ENCODE results near the gene TBC1D2.

Gene TBC1D2

DNA sequence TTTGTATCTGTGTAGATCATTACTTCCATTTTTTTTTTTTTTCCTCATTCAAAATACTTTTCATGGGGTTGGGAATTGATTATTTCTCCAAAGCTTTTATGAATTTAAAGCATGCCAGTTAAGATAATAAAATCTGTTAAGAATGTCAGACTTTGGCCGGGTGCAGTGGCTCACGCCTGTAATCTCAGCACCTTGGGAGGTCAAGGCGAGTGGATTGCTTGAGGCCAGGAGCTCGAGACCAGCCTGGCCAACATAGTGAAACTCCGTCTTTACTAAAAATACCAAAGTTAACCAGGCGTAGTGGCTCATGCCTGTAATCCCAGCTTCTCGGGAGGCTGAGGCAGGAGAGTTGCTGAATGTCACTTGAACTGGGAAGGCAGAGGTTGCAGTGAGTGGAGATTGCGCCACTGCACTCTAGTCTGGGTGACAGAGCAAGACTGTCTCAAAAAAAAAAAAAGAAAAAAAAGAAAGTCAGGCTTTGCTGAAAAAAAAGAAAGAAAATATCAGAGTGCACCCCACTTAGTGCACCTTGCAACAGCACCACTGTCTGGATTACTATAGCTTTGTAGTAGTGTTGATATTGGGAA, 18.5 kb downstream of the TBC1D2 start:
- no peak for DNase-seq (ENCODE audit: low read depth)

DNA sequence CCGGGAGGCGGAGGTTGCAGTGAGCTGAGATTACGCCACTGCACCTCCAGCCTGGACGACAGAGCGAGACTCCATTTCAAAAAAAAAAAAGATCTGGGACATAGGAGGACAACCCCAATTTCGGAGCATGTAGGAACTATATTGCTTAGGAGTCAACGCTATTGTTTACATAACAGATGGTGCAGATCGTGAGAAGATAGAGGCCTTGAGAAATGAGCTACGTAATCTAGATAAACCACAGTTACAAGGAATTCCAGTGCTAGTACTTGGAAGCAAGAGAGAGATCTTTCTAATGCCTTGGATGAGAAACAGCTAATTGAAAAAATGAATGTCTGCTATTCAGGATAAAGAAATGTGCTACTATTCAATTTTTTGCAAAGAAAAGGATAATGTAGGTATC, 20.3 kb downstream of the TBC1D2 start:
- no peak for DNase-seq (ENCODE audit: low read depth)

DNA sequence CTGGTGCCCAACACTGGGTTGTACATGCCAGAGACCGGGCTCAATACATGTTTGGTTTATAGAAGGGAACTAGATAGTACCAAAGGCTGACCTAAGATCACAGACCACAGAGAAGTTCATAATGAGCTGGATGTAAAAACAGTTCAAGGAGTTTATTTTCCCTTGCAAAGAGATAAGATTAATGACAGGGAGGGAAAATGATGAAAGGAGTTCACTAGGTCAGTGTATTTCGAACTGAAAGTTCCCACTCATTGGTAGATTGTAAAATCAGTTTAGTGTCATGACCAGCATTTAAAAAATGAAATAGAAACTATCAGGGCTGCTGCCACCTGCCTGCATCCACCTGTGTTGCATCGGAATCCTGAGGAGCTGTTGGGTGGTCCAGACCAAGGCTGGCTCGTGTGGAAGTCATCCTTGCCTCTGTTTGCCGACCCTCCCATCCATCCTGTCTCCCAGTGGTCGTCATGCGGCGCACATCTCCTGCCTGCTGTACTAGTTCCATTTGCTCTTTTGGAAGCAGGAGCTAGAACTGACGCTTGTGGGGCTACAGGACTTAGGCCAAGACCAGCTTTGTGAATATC, 21.1 kb downstream of the TBC1D2 start:
- DNase-seq (ENCODE audit: low read depth): no peak

DNA sequence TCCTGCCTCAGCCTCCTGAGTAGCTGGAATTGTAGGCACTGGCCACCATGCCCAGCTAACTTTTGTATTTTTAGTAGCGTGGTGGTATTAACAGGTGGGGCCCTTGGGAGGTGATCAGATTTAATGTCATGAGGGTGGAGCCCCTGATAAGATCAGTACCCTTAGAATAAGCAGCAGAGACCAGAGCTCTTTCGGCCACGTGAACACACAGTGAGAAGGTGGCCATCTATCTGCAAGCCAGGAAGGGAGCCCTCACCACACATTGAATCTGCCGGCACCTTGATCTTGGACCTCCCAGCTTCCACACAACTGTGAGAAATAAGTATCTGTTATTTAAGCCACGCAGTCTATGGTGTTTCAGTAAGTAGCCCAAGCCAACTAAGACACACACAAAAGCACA, 22.5 kb downstream of the TBC1D2 start:
- DNase-seq (ENCODE audit: low read depth): no peak

DNA sequence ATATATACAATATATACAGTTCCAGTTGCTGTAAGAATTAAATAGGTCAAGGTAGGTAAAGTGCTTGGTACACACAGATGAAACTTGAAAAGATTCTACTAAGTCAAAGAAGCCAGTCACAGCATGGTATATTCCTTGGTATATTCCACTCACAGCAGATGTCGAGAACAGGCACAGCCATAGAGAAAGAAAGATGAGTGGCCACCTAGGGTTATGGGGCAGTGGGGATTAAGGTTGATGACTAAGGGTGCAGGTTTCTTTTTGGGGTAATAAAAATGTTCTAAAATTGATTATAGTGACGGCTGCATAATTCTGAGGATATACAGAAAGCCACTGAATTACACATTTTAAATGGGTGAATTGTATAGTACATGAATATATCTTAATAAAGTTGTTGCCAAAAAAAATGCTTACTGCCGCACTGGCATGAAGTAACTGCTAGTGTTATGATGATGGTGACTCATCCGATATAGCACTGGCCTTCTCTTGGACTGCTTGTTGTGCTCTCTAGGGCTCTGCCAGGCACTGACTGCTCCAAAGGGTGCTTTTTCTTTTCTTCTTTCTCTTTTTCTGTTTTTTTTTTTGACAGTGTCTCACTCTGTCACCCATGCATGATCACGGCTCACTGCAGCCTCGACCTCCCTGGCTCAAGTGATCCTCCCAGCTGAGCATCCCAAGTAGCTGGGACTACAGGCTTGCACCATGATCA, 23.5 kb downstream of the TBC1D2 start:
- DNase-seq (ENCODE audit: low read depth): peak; percentile 58

DNA sequence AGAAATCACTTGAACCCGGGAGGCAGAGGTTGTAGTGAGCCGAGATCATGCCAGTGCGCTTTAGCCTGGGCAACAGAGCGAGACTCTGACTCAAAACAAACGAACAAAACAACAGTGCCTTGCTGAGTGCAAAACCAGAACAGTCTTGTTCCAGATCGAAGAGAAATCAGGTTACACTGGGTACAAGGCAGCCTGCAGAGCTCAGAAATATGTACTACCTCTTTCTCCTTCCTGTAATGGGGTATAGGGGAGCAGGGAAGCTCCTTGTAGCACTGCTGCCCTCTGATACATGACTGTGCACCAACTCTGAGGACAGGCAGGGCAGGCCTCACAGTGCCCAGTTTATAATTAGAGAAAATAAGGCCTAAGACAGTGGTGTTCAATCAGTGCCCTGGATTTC, 24.7 kb downstream of the TBC1D2 start:
- DNase-seq (ENCODE audit: low read depth): no peak

DNA sequence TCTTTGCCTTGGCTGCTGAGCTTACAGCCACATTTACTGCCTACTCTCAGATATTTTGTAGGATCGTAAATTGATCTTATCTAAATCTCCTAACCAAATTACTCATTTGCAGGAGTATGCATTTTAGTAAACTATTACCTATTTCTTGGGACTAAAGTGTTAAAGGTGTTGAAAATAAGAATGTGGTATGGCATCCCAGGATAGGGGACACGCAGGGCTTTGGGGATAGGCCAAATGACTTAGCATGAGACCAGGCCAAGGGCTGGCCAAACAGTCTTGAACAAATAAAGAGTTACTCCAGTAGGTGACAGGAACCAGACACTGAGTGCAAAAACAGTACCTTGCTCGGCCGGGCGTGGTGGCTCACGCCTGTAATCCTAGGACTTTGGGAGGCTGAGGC, 25.1 kb downstream of the TBC1D2 start:
- no peak for DNase-seq (ENCODE audit: low read depth)

DNA sequence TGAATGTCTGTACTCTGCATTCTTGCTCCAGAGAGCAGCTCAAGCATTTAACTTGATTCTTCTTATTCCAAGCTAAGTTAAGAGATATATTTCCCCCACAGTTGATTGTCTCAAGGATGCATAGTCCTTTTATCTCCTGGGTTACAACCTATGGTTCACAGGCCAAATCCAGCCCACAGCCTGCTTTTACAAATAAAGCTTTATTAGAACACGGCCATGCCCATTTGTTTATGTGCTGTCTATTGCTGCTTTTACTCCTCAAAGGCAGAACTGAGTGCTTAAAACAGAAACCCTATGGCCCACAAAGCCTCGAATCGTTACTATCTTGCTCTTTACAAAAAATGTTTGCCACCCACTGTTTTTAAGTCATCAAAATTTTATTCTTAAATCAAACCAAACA, 25.8 kb downstream of the TBC1D2 start:
- DNase-seq (ENCODE audit: low read depth): no peak

DNA sequence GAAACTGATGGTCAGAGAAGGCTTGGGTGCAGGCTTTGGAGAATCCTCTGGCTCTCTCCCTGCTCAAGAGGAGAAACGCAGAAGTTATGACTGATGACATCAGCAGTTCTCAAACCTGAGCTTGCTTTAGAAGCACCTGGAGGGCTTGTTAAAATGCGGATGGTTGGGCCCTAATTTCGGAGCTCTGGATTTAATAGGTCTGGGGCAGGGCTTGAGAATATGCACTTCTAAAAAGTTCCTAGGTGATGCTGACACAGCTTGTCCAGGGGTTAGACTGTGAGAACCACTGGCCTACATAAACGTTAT, 26.4 kb downstream of the TBC1D2 start:
- no peak for DNase-seq (ENCODE audit: low read depth)

DNA sequence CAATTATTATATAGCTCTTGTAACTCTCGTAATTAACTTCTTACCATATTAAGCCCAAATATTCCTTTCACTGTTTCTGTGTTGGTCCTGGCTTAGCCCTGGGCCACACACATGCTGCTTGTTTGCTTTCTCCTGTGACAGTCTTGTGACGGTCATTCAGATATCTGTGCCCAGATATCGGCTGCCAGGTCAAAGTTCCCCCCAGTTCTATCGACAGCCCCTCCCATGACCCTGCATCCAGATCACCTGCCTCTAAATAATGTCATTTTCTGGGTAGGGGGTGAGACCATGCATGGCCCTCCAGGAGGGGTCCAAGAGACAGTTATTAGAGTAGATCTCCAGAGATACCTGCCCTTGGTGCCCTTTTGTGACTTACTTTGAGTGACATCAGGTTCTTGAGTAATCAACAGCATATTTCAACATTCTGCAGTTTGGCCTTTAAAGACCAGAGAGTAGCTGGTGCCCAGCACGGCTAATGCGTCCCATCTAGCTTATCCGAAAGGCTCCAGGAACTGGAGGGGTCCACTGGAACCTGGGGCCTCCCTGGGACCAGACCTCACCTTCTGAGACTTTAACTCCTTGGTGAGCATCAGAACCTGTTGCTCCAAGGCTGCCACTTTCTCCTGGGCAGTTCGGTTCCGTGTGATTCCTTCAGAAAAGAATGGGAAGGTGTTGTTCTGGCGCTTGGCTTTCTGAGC, 26.9 kb downstream of the TBC1D2 start:
- DNase-seq (ENCODE audit: low read depth): no peak

DNA sequence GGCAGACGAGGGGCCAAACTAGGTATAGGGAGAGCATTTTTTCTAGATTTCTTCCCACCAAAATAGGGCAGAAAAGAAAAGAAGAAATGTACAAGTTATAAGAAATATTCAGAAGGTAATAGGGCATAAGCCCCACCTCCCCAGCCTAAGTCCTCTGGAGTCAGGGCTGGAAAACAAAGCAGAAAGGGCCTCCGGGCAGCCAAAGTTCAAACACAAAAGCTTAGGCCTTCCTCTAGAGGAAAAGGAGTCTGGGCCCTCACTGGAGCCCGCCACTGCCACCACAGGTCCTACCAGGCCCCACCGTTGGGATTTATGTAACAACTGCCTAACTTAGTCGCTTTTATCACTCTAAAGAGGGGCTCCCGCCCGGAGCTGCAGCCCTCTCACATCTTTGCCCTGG, 27.6 kb downstream of the TBC1D2 start:
- DNase-seq (ENCODE audit: low read depth): no peak

DNA sequence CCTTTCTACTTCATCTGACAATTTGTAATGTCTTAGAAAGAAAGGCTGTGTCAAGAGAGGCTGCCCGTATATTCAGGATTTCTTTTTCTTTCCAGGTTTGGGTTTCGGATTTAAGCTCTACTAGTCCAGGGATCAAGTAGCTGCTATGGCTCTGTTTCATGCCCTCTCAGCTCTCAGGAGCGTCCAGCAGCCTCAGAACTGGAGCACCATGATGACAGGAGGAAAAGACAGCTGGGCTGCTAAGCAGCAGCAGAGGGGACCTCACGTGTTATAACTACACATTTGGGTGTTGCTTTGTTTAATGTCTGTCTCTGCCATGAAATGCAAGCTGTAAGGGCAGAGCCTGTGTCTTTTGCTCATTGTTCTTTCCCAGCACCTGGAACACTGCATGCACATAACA, 28.5 kb downstream of the TBC1D2 start:
- no peak for DNase-seq (ENCODE audit: low read depth)

DNA sequence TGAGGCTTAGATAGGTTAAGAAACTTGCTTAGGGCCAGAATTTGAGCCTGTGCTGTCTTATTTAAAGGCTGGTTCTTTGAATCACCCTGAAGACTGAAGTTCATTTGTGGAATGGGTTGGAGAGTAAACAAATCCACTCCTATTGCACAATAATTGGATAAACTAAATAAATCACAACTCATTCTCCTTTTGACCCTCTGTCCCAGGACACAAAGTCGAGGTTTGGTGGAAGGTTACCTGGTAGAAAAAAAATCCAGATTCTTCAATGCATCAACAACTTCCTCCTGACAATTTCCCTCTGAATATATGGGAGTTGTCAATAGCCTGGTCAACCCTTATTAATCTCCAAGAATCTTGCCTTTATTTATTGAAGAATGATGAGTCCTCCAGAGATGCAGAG, 28.9 kb downstream of the TBC1D2 start:
- no peak for DNase-seq (ENCODE audit: low read depth)

DNA sequence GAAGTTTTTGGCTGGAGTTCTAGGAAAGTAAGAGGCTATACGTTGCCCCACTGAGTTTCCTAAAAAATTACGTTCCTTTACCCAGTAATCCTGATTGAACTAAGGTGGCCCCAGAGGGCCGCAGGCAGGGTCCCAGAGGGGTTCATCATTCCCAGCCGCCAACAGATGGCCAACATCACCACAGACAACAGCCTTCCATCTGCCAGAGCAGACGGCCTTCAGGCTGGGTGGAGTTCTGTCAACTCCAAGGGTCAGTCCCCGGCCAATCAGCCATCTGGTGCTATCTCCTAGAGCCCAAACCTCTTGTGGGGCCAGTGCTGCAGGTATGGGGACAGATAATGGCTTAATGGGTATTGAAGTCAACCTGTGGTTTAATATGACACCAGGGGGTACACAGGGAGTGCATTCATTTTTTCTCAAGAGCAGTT, 30.4 kb downstream of the TBC1D2 start:
- no peak for DNase-seq (ENCODE audit: low read depth)

DNA sequence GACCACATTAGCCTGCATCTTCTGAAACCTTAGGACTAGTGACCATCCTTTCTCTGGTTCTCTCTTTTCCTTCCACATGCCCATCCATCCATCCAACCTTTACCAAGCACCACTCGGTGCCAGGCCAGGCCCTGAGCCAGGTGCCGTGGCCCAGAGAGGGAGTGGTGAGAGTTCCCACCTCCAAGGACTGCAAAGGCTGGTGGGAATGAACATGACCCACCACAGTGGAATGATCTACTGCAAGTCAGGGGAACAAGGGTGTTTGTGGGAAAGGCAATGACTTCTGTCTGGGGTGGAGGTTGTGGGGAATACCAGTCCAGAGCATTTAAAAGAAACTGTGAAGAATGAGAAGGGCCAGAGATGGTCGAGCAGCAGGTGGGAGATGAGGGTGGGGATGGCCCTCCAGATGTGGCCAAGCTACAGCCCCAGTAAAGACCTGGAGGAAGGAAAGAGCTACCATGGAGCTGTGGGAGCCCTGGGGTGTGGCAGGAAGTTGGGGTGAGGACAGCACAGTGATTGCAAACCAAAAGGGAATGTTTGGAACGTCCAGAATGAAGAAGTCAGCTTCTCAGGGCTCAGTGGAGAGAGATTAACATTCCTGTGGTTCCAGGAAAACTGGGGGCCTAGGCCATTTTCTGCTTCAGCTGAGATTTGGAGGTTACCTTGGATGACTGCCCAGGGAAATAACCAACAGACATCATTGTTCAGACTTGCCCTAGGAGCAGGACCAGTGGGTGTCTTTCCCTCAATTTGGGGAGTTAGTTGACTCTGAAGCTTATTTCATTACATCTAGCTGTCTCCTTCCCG, 32.4 kb downstream of the TBC1D2 start:
- DNase-seq (ENCODE audit: low read depth): peak; percentile 99

DNA sequence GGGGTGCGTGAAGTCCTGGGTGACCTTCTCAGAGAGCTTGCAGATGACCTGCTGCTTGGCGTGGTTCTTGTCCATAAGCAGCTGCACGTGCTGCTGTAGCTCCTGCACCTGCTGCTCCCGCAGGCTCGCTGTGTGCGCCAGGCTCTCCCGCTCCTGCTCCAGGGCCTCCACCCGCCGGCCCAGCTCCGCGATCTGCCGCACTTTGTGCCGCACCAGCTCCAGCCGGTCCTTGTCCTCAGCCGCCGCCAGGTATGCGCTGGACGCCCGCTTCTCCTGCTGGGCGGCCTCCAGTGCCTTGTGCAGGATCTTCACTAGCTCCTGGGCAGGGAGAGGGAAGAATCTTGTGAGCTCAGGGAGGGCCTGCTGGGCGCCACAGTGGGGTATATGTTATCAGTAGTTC, 34.5 kb downstream of the TBC1D2 start:
- no peak for DNase-seq (ENCODE audit: low read depth)

DNA sequence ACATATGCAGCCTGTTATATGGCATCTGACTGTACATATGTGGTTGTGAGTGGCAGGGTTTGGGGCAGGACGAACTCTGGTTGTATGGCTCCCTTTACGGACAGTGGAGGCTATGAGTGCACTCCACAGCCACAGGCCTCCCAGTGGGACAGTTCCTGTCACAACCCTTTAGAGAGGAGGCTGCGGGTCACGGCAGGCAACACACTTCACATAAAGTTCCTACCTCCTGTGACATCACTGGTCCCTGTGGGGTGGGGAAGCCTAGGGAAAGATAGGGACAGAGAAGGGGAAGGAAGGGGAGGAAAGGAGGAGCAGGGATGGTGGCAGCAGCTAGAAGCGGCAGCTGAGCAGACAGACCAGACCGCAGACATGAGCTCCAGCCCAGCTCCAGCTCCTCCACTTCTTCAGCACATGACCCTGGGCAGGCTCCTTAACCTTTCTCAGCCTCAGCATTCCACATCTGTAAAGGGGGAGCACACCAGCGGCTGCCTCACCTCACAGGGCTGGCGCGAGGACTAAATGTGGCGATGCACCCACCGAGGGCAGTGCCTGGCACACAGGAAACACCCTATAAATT, 35.6 kb downstream of the TBC1D2 start:
- no peak for DNase-seq (ENCODE audit: low read depth)

DNA sequence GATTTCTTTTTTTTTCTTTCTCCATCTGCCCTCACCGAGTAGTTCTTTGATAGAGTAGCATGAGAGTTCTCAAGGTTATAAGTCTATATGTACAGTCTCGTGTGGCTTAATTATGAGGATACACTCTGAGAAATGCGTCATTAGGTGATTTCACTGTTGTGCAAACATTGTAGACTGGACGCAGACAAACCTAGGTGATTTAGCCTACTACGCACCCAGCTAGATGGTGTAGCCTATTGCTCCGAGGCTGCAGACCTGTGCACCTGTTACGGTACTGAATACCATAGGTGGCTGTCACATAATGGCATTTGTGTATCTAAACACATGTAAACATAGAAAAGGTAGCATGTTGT, 36.1 kb downstream of the TBC1D2 start:
- no peak for DNase-seq (ENCODE audit: low read depth)

DNA sequence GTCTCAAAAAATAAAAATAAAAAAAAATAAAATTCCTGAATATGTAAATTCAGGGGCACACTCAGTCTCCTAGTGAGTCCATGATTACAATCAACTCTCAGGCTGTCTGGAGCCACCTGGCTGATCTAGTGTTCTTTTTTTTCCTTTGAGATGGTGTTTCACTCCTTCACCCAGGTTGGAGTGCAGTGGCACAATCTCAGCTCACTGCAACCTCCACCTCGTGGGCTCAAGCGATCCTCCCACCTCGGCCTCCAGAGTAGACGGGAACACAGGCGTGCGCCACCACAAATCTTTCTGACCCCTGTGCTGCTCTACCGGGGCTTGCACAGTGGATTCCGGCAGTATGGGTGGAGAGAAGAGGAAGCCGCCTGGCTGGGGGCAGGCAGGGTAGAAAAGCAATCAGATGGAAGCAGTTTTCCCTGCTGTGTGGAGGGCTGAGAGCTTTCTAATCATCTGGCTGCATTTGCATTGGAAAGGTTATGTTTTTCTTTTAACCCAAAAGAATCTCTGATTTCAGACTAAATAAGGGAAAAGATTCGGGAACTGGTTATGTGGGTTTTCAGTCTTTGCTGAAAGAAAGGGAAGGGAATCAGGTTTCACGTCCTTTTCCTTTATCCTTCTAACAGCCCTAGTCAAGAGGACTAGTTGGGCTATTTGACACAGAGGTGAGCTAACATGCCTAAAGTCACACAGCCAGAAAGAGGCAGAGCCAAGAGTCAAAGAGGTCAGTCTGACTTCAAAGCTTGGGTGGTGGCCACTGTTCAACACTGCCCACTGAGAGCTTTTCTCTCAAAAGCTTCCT, 36.7 kb downstream of the TBC1D2 start:
- DNase-seq (ENCODE audit: low read depth): no peak

DNA sequence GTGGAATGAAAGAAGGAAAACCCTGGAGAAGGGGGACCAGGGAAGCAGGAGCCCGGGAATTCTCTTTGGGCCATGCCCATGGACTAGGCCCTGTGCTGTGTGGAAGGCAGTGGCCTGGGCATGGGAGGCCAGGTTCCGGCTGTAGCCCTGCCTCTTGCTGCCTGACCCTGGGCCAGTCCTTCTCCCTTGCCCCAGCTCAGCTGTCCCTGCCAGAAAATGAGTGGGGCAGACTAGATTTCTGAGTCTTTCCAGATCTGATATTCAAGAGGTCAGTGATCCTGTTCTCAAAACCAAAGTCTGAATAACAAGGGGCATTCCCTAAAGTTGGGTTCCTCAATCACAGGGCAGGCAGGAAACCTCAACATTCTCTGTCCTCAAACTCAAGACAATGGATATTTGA, 38.2 kb downstream of the TBC1D2 start:
- DNase-seq (ENCODE audit: low read depth): no peak

DNA sequence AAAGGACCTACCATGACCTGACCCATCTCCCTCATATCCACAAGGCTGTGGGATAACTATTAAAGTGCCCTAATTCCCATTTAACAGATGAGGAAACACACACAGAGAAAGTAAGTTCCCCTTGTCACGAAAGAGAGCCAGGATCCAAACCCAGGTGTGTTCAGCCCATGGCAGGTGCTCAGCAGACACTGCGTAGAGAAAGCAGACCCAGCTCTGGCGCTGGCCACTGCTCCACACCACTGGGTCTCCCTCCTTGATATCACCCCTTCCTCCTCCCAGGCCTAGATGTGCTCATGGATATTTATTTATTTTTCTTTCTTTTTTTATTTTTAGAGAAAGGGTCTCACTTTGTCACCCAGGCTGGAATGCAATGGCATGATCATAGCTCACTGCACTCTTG, 39.1 kb downstream of the TBC1D2 start:
- DNase-seq (ENCODE audit: low read depth): no peak

DNA sequence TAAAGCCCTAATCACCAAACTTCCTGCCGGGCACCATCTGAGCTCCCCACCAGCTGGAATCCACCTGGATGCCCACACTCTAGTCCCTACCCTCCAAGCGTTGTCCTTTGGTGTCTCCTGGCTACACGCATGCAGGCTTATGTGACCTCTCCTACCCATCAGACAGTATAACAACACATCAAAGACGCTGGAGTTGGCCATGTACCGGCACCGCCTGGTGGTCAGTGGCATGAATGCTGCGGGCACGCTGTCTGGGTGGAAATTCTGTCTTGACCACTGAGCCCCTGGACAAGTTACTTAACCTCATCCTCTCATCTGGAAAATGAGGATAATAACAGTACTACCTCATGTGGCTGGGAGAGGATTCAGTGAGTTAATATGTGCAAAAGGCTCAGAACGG, 39.6 kb downstream of the TBC1D2 start:
- no peak for DNase-seq (ENCODE audit: low read depth)

Measured in HS-5 (cell line).